Activated CD4-positive, CD25-positive, alpha-beta regulatory T cell treated with anti-CD3 and anti-CD28 coated beads, Interleukin-2, amount 50 U/mL, for 16 hours (primary cell): Measurements from ENCODE around the gene RNF227.
"Not testable (repeated sequence)": the region's sequence is repeated elsewhere in the genome, so short reads cannot be mapped to it uniquely, and the experiment has no call there.

ENCODE experiments used
- DNase-seq: peaks from one replicate; pipeline ENCODE4 v3.0.0-alpha.2; 2020; ENCODE audit warnings: low read depth, low spot score

The RNF227 gene

DNA sequence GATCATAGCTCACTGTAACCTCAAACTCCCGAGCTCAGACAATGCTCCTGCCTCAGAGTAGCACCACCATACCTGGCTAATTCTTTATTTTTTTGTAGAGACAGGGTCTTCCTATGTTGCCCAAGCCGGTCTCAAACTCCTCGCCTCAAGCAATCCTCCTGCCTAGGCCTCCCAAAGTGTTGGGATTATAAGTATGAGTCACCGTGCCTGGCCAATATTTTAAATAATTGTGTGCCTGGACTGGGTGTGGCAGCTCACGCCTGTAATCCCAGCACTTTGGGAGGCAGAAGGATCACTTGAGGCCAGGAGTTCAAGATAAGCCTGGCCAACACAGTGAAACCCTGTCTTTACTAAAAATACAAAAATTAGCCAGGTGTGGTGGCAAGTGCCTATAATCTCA, 51.7 kb downstream of the RNF227 start:
- not testable (repeated sequence) for DNase-seq
